Hepatocyte (in vitro differentiated cells): ENCODE data around the gene KMT2D. TPM values are rescaled to one million over a fixed set of nuclear protein-coding genes. Genes with fewer than 3 reads are reported as not detected.

Experiments used
- DNase-seq: peaks from one replicate; pipeline ENCODE4 v3.0.0-alpha.2; 2016; ENCODE audit warnings: low spot score
- H2AFZ ChIP-seq: fragments of 200-600 bp; sonication (generic); 2 replicates; pipeline ENCODE4 v1.6.0; 2016; ENCODE audit warnings: antibody characterized with exemption, mild to moderate bottlenecking
- H3K27ac ChIP-seq: fragments of 200-600 bp; sonication (generic); 2 replicates; pipeline ENCODE4 v1.5.1; 2016; ENCODE audit warnings: mild to moderate bottlenecking
- H3K27me3 ChIP-seq: fragments of 200-600 bp; sonication (generic); 2 replicates; pipeline ENCODE4 v1.6.1; 2016
- H3K36me3 ChIP-seq: fragments of 200-600 bp; sonication (generic); replicated peaks from 2 replicates; pipeline ENCODE4 v1.5.1; 2016; ENCODE audit warnings: low read depth; ENCODE audit not compliant: insufficient read depth
- H3K4me1 ChIP-seq: fragments of 200-600 bp; sonication (generic); 2 replicates; pipeline ENCODE4 v1.5.1; 2016; ENCODE audit warnings: mild to moderate bottlenecking, moderate library complexity; ENCODE audit not compliant: insufficient read depth
- H3K4me2 ChIP-seq: fragments of 200-600 bp; sonication (generic); 2 replicates; pipeline ENCODE4 v1.6.0; 2016
- H3K4me3 ChIP-seq: fragments of 200-600 bp; sonication (generic); 2 replicates; pipeline ENCODE4 v1.5.1; 2016; ENCODE audit warnings: mild to moderate bottlenecking
- H3K79me2 ChIP-seq: fragments of 200-600 bp; sonication (generic); 2 replicates; pipeline ENCODE4 v1.6.0; 2017; ENCODE audit warnings: mild to moderate bottlenecking
- H3K9me2 ChIP-seq: fragments of 200-600 bp; sonication (generic); replicated peaks from 2 replicates; pipeline ENCODE4 v1.6.0; 2017; ENCODE audit warnings: mild to moderate bottlenecking; ENCODE audit not compliant: insufficient read depth
- H3K9me3 ChIP-seq: fragments of 200-600 bp; sonication (generic); 2 replicates; pipeline ENCODE4 v1.5.1; 2016; ENCODE audit warnings: low read depth, mild to moderate bottlenecking
- H4K20me1 ChIP-seq: fragments of 200-600 bp; sonication (generic); 2 replicates; pipeline ENCODE4 v1.6.0; 2016; ENCODE audit warnings: mild to moderate bottlenecking; ENCODE audit not compliant: insufficient read depth, poor library complexity, severe bottlenecking
- EZH2 ChIP-seq: fragments of 200-600 bp; sonication (generic); IDR thresholded peaks from 2 replicates; pipeline ENCODE4 v1.6.1; 2016; ENCODE audit warnings: antibody characterized with exemption, mild to moderate bottlenecking, borderline replicate concordance
- EZH2phosphoT487 ChIP-seq: fragments of 200-600 bp; sonication (generic); IDR thresholded peaks from one replicate; pipeline ENCODE4 v1.6.1; 2018; ENCODE audit warnings: antibody characterized with exemption, mild to moderate bottlenecking, low read depth, moderate library complexity; ENCODE audit not compliant: unreplicated experiment, severe bottlenecking
- WGBS: methylation state at CpG from one replicate; pipeline ENCODE4 v1.1.6; 2016; ENCODE audit warnings: low lambda C conversion rate; ENCODE audit errors: missing lambda C conversion rate; 5-methylcytosine and 5-hydroxymethylcytosine counted together
- polyA plus RNA-seq: library from polyadenylated mRNA; unstranded; fragments of >200 nt; fragmentation: Nextera tagmentation; extraction: Ambion mirVana; gene quantifications from 2 replicates; pipeline ENCODE4 v1.2.1, GENCODE V29; 2016
- total RNA-seq: library from RNA; depleted of rRNA; stranded (reverse); fragments of >200 nt; gene quantifications from 2 replicates; pipeline ENCODE4 v1.2.3, GENCODE V29; 2014
- TF ChIP-seq, protein P1 (sequence below): fragments of 200-600 bp; sonication (generic); IDR thresholded peaks from 2 replicates; pipeline ENCODE4 v1.5.1; 2016; ENCODE audit warnings: antibody characterized with exemption, mild to moderate bottlenecking; ENCODE audit not compliant: poor library complexity

KMT2D gene
- total and polyA plus RNA-seq, 2 experiments from 2014 or later, result 31.2 to 37.3 TPM

DNA sequence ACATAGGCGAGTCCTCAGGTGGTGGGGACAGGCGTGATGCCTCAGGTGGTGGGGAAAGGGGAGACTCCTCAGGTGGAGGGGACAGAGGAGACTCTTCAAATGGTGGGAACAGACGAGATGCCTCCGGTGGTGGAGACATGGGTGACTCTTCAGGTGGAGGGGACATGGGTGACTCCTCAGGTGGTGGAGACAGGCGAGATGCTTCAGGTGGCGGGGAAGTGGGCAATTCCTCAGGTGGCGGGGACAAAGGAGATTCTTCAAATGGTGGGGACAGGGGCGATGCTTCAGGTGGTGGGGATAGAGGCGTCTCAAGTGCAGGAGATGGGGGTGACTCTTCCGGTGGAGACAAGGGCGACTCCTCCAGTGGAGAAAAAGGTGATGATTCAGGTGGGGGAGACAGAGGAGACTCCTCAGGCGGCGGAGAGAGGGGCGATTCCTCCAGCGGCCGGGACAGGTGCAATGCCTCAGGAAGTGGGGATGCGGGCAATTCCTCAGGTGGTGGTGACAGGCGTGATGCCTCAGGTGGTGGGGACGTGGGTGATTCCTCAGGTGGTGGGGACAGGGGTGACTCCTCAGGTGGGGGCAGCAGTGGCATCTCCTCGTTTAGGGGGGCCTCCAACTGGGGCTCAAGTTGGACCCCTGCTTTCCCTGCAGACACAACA lies 8.7 kb downstream of the KMT2D start:
- no peak for DNase-seq
- peaks cover 39% of the 10 kb centered on the region for H3K79me2 ChIP-seq
- no peaks in the 10 kb centered on the region for H3K27me3 ChIP-seq
- no peaks in the 10 kb centered on the region for H3K36me3 ChIP-seq
- no peak overlapping the region for H3K4me3 ChIP-seq
- H3K4me1 ChIP-seq, result peaks cover 13% of the 10 kb centered on the region
- 97% methylated on average over 18 of the region's 20 CpGs for WGBS
- TF ChIP-seq EZH2phosphoT487 (no peak), EZH2 (no peak)
- TF ChIP-seq, protein P1, sequence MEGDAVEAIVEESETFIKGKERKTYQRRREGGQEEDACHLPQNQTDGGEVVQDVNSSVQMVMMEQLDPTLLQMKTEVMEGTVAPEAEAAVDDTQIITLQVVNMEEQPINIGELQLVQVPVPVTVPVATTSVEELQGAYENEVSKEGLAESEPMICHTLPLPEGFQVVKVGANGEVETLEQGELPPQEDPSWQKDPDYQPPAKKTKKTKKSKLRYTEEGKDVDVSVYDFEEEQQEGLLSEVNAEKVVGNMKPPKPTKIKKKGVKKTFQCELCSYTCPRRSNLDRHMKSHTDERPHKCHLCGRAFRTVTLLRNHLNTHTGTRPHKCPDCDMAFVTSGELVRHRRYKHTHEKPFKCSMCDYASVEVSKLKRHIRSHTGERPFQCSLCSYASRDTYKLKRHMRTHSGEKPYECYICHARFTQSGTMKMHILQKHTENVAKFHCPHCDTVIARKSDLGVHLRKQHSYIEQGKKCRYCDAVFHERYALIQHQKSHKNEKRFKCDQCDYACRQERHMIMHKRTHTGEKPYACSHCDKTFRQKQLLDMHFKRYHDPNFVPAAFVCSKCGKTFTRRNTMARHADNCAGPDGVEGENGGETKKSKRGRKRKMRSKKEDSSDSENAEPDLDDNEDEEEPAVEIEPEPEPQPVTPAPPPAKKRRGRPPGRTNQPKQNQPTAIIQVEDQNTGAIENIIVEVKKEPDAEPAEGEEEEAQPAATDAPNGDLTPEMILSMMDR, result no peak
- peaks cover 35% of the 10 kb centered on the region for H4K20me1 ChIP-seq
- no peak overlapping the region for H3K4me2 ChIP-seq
- H3K9me3 ChIP-seq, result no peaks in the 10 kb centered on the region
- no peaks in the 10 kb centered on the region for H3K9me2 ChIP-seq
- no peak overlapping the region for H3K27ac ChIP-seq
- no peak overlapping the region for H2AFZ ChIP-seq

DNA sequence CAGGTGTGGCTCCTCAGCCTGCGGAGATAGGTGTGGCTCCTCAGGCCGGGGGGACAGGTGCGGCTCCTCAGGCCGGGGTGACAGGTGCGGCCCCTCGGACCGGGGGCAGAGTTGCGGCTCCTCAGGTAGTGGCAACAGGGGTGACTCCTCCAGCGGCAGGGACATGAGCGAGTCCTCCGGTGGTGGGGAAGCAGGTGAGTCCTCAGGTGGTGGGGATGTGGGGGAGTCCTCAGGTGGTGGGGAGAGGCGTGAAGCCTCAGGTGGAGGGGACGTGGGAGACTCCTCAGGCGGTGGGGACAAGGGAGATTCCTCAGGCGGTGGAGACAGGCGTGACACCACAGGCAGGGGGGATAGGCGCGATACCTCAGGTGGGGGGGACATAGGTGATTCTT lies 9.2 kb downstream of the KMT2D start:
- no peaks in the 10 kb centered on the region for H3K9me3 ChIP-seq
- H3K27ac ChIP-seq, result no peak overlapping the region
- peaks cover 33% of the 10 kb centered on the region for H3K79me2 ChIP-seq
- peaks cover 30% of the 10 kb centered on the region for H4K20me1 ChIP-seq
- H3K4me2 ChIP-seq, result no peak overlapping the region
- DNase-seq, result no peak
- peaks cover 7% of the 10 kb centered on the region for H3K4me1 ChIP-seq
- H3K27me3 ChIP-seq, result no peaks in the 10 kb centered on the region
- no peak overlapping the region for H3K4me3 ChIP-seq
- 98% methylated on average over 9 of the region's 18 CpGs for WGBS
- H3K9me2 ChIP-seq, result no peaks in the 10 kb centered on the region
- TF ChIP-seq, protein P1, result no peak
- TF ChIP-seq EZH2 (no peak), EZH2phosphoT487 (no peak)
- H3K36me3 ChIP-seq, result no peaks in the 10 kb centered on the region
- no peak overlapping the region for H2AFZ ChIP-seq

DNA sequence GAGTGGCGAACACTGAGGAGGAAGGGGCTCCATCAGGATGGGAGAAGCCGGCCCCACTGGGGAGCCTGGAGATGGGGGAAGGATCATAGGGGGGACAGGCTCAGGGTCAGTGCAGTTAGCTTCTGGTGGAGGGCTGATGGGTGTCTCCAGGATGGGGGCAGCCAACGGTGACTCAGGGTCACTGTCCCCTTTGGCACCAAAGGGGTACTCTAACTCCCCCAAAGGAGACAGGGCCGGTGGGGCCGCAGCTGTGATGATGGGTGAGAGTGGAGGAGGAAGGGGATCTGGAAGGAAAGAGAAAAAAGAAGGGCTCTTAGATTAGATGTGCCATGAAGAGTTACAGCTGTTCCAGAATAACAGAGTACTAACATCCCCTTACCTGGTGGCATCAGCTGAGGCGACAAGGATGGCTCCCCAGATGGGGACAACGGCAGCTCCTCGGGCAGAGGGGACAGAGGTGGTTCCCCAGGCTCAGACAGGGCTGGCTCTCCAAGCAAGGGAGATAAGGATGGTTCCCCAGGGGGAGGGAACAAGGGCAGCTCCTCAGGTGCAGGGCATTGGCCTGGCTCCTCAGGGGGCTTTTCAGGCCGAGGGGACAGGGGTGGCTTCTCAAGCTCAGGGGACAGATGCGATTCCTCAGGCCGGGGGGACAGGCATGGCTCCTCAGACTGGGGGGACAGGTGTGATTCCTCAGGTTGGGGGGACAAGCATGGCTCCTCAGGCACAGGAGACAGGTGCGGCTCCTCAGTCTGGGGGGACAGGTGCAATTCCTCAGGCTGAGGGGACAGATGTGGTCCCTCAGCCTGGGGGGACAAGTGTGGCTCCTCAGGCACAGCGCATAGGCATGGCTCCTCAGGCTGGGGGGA lies 9.9 kb downstream of the KMT2D start:
- no peak for DNase-seq
- no peak overlapping the region for H3K27ac ChIP-seq
- WGBS, result over 99% methylated on average over 11 of the region's 13 CpGs
- no peaks in the 10 kb centered on the region for H3K9me3 ChIP-seq
- peaks cover 24% of the 10 kb centered on the region for H4K20me1 ChIP-seq
- H3K4me1 ChIP-seq, result peaks cover 3% of the 10 kb centered on the region
- no peak overlapping the region for H3K4me2 ChIP-seq
- no peak overlapping the region for H3K4me3 ChIP-seq
- H3K27me3 ChIP-seq, result no peaks in the 10 kb centered on the region
- peaks cover 27% of the 10 kb centered on the region for H3K79me2 ChIP-seq
- H2AFZ ChIP-seq, result no peak overlapping the region
- TF ChIP-seq EZH2 (no peak), EZH2phosphoT487 (no peak)
- TF ChIP-seq, protein P1, result no peak
- no peaks in the 10 kb centered on the region for H3K36me3 ChIP-seq
- H3K9me2 ChIP-seq, result no peaks in the 10 kb centered on the region
